Measurements from ENCODE around the gene CX3CR1.

The CX3CR1 gene

GRCh38 chr3:39220407-39221140 is 59.3 kb downstream of the CX3CR1 start:
- DNase-seq, result no peak

- no peak for DNase-seq
Observed at GRCh38 chr3:39219702-39220101, 60.1 kb downstream of the CX3CR1 start.

- no peak for DNase-seq
Observed at GRCh38 chr3:39216176-39216790, 63.6 kb downstream of the CX3CR1 start.

GRCh38 chr3:39213613-39214012 is 66.2 kb downstream of the CX3CR1 start:
- DNase-seq, result no peak

Measured in CD4-positive, alpha-beta T cell treated with Interleukin-12 subunit alpha and Interleukin-12 subunit beta, for 1 hour (primary cell).